ENCODE measurements around the gene LSM14B. TPM values are rescaled to one million over a fixed set of nuclear protein-coding genes. Genes with fewer than 3 reads are reported as not detected.
"Not testable (repeated sequence)": the region's sequence is repeated elsewhere in the genome, so short reads cannot be mapped to it uniquely, and the experiment has no call there.

LSM14B gene
- total and polyA plus RNA-seq, 8 donors: 36.0 to 62.3 (median 58.5) TPM

DNA sequence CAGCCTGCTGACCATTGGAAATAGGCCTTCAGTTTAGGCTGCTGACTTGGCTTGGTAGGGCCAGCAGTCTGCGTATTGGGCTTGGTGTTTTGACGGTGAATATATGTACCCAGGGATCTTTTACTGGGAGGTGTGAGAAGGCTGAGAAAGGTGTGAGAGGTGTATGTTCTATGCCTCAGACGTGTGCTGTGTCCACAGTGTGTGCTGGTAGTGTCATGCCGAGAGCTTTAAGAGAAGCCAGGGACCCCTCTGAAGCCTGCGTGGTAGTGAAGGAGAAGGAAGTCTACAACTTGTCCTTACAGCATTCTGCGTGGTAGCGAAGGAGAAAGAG, 23.4 kb downstream of the LSM14B start:
- H3K4me3 ChIP-seq: no peak overlapping the region

DNA sequence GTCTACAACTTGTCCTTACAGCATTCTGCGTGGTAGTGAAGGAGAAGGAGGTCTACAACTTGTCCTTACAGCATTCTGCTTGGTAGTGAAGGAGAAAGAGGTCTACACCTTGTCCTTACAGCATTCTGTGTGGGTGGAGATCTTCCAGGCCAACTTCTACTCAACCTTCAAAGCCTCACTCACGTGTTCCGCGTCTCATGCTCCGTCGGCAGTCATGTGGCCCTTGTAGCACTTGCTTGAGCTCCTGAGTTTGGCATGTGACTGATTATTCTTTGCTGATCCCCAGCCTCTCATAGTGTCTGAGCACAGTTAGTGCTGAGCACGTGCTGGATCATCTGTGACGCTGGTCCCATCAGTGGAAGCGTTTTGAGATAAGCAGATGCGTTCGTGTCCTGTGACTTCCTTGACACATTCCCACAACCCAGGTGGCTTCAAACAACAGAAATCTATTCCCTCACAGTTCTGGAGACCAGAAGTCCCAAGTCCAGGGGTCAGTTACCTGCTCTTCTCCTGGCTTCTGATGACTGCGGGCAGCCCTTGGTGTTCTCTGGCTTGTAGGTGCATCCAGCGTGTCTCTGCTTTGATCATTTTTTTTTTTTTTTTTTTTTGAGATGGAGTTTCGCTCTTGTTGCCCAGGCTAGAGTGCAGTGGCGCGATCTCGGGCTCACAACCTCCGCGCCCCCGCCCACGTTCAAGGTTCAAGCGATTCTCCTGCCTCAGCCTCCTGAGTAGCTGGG, 23.9 kb downstream of the LSM14B start:
- H3K27ac ChIP-seq: no peak overlapping the region
- ATAC-seq (no peak), DNase-seq (no peak)
- no peaks in the 10 kb centered on the region for H3K9me3 ChIP-seq
- TF ChIP-seq, protein P1, sequence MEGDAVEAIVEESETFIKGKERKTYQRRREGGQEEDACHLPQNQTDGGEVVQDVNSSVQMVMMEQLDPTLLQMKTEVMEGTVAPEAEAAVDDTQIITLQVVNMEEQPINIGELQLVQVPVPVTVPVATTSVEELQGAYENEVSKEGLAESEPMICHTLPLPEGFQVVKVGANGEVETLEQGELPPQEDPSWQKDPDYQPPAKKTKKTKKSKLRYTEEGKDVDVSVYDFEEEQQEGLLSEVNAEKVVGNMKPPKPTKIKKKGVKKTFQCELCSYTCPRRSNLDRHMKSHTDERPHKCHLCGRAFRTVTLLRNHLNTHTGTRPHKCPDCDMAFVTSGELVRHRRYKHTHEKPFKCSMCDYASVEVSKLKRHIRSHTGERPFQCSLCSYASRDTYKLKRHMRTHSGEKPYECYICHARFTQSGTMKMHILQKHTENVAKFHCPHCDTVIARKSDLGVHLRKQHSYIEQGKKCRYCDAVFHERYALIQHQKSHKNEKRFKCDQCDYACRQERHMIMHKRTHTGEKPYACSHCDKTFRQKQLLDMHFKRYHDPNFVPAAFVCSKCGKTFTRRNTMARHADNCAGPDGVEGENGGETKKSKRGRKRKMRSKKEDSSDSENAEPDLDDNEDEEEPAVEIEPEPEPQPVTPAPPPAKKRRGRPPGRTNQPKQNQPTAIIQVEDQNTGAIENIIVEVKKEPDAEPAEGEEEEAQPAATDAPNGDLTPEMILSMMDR (IDR thresholded peaks at IDR 0.05): no peak
- peaks cover 8 to 45% of the 10 kb centered on the region in 2 donors for H3K4me1 ChIP-seq
- H3K27me3 ChIP-seq: no peaks in the 10 kb centered on the region
- H3K36me3 ChIP-seq: no peaks in the 10 kb centered on the region
- no peak overlapping the region for H3K4me3 ChIP-seq
- intact Hi-C loops (cut with DNase I): no loop called here

More for the DNA sequence above, 23.4 kb downstream of the LSM14B start:
- H3K27ac ChIP-seq: no peak overlapping the region
- TF ChIP-seq, protein P1 (IDR thresholded peaks at IDR 0.05): no peak
- intact Hi-C loops (cut with DNase I): no loop called here
- H3K4me1 ChIP-seq: peaks cover 14 to 50% of the 10 kb centered on the region in 2 donors
- no peaks in the 10 kb centered on the region for H3K27me3 ChIP-seq
- H3K9me3 ChIP-seq: no peaks in the 10 kb centered on the region
- peaks cover 0 to 3% of the 10 kb centered on the region in 2 donors for H3K36me3 ChIP-seq
- ATAC-seq (no peak), DNase-seq (no peak)

DNA sequence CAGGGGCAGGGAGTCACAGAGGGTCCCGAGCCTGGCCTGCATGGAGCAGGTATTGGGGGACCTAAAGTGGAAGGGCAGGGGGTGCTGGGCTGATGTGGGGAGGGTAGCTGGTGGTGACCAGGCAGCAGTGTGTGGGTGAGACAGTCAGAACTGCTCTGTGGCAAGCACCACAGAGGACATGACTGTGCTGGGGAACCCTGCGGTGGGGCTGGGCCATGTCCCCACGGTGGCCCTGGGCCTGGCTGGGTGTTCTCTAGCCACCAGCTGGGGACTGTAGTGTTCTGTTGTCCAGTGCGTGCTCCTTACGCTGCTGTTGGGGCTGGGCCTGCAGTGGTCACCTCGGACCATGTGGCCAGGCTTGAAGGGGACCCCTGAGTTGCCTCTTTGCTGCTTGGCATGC, 24.9 kb downstream of the LSM14B start:
- ATAC-seq: no peak
- TF ChIP-seq, protein P1 (IDR thresholded peaks at IDR 0.05): no peak
- DNase-seq: peak in 1 of 4 donors; percentile 56
- no peaks in the 10 kb centered on the region for H3K9me3 ChIP-seq
- intact Hi-C loops (cut with DNase I): no loop called here
- H3K27me3 ChIP-seq: no peaks in the 10 kb centered on the region
- no peak overlapping the region for H3K27ac ChIP-seq
- no peak overlapping the region for H3K4me3 ChIP-seq
- peaks cover 0 to under 1% of the 10 kb centered on the region in 2 donors for H3K36me3 ChIP-seq
- peaks cover 8 to 36% of the 10 kb centered on the region in 2 donors for H3K4me1 ChIP-seq

DNA sequence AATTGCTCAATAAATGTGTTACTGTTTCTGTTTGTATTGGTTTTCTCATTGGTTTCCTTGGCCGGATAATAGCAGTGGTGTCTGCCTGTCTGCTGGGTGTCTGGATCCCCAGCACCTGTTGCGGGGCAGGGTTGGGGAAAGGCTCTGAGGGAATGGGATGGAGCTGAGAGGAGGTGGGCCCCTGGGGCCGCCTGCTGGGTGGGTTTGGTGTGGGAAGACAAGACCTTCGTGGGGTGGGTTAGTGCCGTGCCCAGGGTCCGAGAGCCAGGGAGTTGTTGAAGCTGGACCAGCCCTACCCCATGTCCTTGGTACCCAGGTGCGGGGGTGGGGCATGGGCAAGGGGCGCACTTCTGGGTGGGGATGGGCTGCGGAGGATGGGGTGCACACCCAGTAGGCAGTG, 25.3 kb downstream of the LSM14B start:
- Histone ChIP-seq H3K27ac (no peak overlapping the region), H3K4me1 (peaks cover 8 to 34% of the 10 kb centered on the region in 2 donors), H3K36me3 (peaks cover 0 to 5% of the 10 kb centered on the region in 2 donors), H3K27me3 (no peaks in the 10 kb centered on the region), H3K4me3 (no peak overlapping the region), H3K9me3 (no peaks in the 10 kb centered on the region)
- peak in 1 of 4 donors; percentile 41 for DNase-seq
- TF ChIP-seq, protein P1 (IDR thresholded peaks at IDR 0.05): no peak
- intact Hi-C loops (cut with DNase I): no loop called here
- no peak for ATAC-seq

DNA sequence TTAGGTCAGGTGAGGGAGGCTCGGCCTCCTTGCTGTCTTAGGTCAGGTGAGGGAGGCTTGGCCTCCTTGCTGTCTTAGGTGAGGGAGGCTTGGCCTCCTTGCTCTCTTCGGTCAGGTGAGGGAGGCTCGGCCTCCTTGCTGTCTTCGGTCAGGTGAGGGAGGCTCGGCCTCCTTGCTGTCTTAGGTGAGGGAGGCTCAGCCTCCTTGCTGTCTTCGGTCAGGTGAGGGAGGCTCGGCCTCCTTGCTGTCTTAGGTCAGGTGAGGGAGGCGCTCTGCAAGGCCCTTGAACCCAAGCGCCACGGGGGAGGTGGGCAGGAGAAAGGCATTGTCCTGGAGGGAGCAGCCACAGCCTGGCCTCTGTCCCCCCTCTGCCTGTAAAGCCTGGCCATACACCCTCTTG, 26.1 kb downstream of the LSM14B start:
- intact Hi-C loops (cut with DNase I); H3K27ac ChIP-seq; ATAC-seq; H3K36me3 ChIP-seq; H3K27me3 ChIP-seq; H3K9me3 ChIP-seq; H3K4me3 ChIP-seq: not testable (repeated sequence)
- DNase-seq: peak in 1 of 4 donors; percentile 37
- H3K4me1 ChIP-seq: peaks cover 8 to 34% of the 10 kb centered on the region in 2 donors
